Cardiac fibroblast (primary cell): ENCODE results near the gene PACSIN2.

Experiments used
- DNase-seq, 2 donors: peaks; one replicate each; pipeline versions ENCODE4 v3.0.0 to v3.0.0-alpha.2; 2010; ENCODE audit warnings: low read depth in 2 of 2
- H3K4me3 ChIP-seq, 2 donors: replicated peaks in 1 of 2; 1 replicate in 1 of 2; 2 replicates in 1 of 2; pipeline ENCODE4 v1.5.1; 2011; ENCODE audit warnings: low read depth in 2 of 2, low read length in 2 of 2, mild to moderate bottlenecking in 2 of 2, moderate library complexity in 1 of 2
- TF ChIP-seq, protein P1 (sequence below): IDR thresholded peaks from one replicate; pipeline ENCODE4 v1.5.1; 2011; ENCODE audit warnings: low read depth, mild to moderate bottlenecking, low read length, inconsistent platforms

PACSIN2 gene, protein sequence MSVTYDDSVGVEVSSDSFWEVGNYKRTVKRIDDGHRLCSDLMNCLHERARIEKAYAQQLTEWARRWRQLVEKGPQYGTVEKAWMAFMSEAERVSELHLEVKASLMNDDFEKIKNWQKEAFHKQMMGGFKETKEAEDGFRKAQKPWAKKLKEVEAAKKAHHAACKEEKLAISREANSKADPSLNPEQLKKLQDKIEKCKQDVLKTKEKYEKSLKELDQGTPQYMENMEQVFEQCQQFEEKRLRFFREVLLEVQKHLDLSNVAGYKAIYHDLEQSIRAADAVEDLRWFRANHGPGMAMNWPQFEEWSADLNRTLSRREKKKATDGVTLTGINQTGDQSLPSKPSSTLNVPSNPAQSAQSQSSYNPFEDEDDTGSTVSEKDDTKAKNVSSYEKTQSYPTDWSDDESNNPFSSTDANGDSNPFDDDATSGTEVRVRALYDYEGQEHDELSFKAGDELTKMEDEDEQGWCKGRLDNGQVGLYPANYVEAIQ

DNA sequence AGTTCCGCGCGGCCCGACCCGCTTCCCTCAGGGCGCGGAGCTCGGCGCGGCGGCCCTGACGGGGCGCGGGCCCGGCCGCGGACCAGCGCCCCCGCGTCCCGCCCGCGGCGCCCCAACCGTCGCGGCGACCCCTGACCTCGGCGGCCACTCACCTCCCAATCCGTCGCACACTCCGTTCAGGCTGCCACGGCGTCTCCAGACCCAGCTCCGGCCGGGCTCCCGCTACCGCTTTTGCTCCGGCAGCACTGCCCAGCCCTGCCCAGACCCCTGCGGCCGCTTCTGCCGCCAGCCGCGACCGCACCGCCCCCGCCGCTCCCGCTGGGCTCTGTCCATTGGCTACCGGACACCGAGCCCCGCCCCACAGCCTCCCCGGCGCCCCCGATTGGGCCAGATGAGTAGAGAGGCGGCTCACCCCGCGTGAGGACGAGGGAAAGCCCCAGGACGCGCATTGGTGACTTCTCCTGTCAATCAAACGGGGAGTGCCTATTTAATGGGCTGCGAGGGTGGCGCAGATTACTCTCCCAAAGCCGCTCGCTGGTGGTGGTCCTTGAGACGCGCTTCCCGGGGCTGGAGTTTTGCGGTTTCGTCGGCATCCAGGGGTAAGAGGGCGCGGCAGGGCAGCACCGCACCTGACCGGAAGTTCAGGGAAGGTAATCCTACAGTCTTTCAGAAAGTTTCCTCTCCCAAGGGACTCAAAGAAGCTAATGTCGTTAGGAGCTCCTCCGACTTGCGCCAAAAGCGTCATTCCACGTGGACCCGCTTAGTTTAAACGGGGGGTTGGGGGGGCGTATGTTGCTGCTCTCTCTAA lies at the start of gene PACSIN2:
PACSIN2 (minus strand) TSS at position 281 of the 808 bp plus-strand sequence. CDS start 103,069 bp downstream, outside the sequence.
- DNase-seq: peak; percentile 98 to 99
- H3K4me3 ChIP-seq: peak within 1 kb of the TSS; percentile 85 to 90
- TF ChIP-seq, protein P1, sequence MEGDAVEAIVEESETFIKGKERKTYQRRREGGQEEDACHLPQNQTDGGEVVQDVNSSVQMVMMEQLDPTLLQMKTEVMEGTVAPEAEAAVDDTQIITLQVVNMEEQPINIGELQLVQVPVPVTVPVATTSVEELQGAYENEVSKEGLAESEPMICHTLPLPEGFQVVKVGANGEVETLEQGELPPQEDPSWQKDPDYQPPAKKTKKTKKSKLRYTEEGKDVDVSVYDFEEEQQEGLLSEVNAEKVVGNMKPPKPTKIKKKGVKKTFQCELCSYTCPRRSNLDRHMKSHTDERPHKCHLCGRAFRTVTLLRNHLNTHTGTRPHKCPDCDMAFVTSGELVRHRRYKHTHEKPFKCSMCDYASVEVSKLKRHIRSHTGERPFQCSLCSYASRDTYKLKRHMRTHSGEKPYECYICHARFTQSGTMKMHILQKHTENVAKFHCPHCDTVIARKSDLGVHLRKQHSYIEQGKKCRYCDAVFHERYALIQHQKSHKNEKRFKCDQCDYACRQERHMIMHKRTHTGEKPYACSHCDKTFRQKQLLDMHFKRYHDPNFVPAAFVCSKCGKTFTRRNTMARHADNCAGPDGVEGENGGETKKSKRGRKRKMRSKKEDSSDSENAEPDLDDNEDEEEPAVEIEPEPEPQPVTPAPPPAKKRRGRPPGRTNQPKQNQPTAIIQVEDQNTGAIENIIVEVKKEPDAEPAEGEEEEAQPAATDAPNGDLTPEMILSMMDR: no peak

DNA sequence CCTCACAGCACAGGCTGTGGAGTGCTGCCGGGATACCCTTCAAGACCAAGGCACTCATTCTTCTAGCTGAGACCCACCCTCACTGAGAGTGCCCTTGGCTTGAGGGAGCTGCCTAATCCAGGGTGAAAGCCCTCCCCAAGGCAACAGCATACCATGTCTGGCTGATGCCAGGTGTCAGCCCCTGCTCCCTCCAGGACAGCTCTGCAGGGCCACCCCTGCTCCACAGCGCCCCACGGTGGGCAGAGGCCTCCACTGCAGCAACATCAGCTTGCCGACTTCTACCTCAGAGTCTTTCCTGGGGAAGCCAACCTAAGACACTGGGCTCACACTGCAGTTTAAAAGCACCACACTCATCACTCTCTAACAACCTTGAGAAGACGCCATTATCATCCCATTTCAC lies 45.2 kb upstream of the PACSIN2 start:
- DNase-seq: peak; percentile 14 to 21
- TF ChIP-seq, protein P1: peak; percentile 77
- H3K4me3 ChIP-seq: no peak overlapping the region

DNA sequence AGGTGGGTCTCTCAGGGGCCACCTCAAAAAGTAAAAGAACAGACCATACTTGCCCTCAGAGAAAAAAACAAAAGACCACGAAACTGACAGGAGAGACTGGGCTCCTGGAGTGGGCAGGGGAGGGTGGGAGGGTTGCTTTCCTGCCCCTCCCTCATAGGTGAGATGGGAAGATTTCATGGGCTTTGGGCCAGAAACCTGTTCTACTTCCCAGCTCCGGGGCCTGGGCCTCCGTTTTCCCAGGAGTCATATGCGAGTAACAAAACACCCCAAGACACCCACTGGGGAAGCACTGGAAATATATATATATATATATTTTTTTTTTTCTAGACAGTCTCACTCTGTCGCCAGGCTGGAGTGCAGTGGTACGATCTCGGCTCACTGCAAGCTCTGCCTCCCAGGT lies 42.7 kb upstream of the PACSIN2 start:
- DNase-seq: no peak
- H3K4me3 ChIP-seq: no peak overlapping the region
- TF ChIP-seq, protein P1: no peak

DNA sequence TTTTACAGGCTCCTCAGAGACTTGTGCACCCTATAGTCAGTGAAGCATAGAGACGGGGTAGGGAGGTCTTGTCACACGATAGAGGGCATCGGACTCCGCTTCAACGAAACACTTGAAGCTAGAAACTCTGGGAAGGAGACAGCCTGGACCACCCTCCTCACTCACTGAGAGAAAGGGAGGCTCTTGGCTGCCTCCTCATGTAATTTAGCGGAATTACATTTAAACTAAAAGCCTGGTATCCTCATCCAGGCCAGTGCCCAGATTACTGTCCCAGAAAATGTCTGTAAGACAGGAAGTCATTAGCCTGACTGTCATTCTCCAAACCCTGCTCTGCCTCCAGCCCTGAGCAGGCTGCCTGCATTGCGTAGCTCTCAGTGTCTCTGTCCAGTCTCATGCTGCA lies 38.2 kb upstream of the PACSIN2 start:
- DNase-seq: peak in 1 of 2 donors; percentile 7
- TF ChIP-seq, protein P1: peak; percentile 15
- no peak overlapping the region for H3K4me3 ChIP-seq

DNA sequence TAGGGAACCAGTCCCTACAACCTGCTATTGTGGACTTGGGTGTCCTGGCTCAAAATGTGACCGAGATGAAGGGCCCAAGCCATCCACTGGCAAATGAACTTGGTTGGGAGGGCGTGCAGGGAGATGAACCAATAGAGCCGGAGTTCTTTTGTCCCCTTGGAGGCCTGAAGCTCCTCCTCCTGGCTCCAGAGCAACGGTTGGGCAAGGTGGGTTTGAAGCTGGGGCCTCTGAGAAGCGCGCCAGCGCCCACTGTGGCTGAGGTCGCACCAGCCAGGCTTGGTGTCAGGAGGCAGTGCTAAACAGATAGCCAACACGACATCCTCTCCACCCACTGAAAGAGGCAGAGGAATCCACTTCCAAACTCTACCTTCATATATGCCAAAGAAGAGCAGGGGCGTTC lies 36.0 kb upstream of the PACSIN2 start:
- H3K4me3 ChIP-seq: no peak overlapping the region
- TF ChIP-seq, protein P1: no peak
- DNase-seq: no peak

DNA sequence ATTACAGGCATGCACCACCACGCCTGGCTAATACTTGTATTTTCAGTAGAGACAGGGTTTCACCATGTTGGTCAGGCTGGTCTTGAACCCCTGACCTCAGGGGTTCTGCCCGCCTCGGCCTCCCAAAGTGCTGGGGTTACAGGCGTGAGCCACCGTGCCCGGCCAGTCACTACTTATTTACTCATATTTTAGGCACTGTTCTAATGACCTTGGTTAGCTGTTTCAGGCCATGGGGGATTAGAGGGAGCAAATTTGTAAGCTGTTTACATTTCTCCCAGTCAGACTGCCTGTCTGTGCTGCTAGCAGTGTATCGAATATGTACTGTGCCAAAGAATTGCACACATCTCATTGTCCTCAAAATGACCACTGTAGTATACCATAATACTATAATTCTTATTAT lies 32.7 kb upstream of the PACSIN2 start:
- DNase-seq: no peak
- TF ChIP-seq, protein P1: no peak
- no peak overlapping the region for H3K4me3 ChIP-seq
